ENCODE results near the gene LRRC45. TPM values are rescaled to one million over a fixed set of nuclear protein-coding genes. Genes with fewer than 3 reads are reported as not detected.

The LRRC45 gene
- total RNA-seq, 4 donors from 2014 or later = 0.29 to 14.2 (median 5.3) TPM

- Histone ChIP-seq H3K27me3 (peaks cover 0 to 3% of the 10 kb centered on the region in 2 donors), H3K4me1 (peaks cover 0 to 18% of the 10 kb centered on the region in 2 donors), H3K27ac (no peak within 1 kb of the TSS), H3K36me3 (no peaks in the 10 kb centered on the region), H3K9me3 (no peaks in the 10 kb centered on the region), H3K4me3 (peak within 1 kb of the TSS; percentile 29 to 35)
- intact Hi-C loops (cut with DNase I; ENCODE audit: low total_unique reads) = loop anchor here (5.0 kb wide), 1 partner anchor 121 kb away; no protein-coding TSS in a partner anchor
- DNase-seq = no peak
- no peak for TF ChIP-seq POLR2A (IDR thresholded peaks at IDR 0.05)
- no peak for TF ChIP-seq CTCF (IDR thresholded peaks at IDR 0.05)
Measured at GRCh38 chr17:82031303-82031884, 8.3 kb downstream of the LRRC45 start, which contains the start of gene RAC3. TSS of gene RAC3 (plus strand) at chr17:82031678. CDS start at chr17:82031762, 84 bp downstream.

GRCh38 chr17:82031885-82032627 is 9.0 kb downstream of the LRRC45 start:
- no peak overlapping the region for H3K27ac ChIP-seq
- intact Hi-C loops (cut with DNase I; ENCODE audit: low total_unique reads) = loop anchor here (5.0 kb wide), 1 partner anchor 120 kb away; no protein-coding TSS in a partner anchor
- TF ChIP-seq POLR2A (IDR thresholded peaks at IDR 0.05) = no peak
- no peak for TF ChIP-seq CTCF (IDR thresholded peaks at IDR 0.05)

GRCh38 chr17:82033359-82034085 is 10.4 kb downstream of the LRRC45 start:
- Histone ChIP-seq H3K9me3 (no peaks in the 10 kb centered on the region), H3K4me1 (peaks cover 0 to 22% of the 10 kb centered on the region in 2 donors), H3K27me3 (peaks cover 0 to 3% of the 10 kb centered on the region in 2 donors), H3K36me3 (no peaks in the 10 kb centered on the region), H3K27ac (no peak overlapping the region), H3K4me3 (no peak overlapping the region)
- DNase-seq = no peak
- intact Hi-C loops (cut with DNase I; ENCODE audit: low total_unique reads) = loop anchor here (5.0 kb wide), 1 partner anchor 119 kb away; no protein-coding TSS in a partner anchor
- TF ChIP-seq POLR2A (IDR thresholded peaks at IDR 0.05) = no peak
- no peak for TF ChIP-seq CTCF (IDR thresholded peaks at IDR 0.05)

More at GRCh38 chr17:82031885-82032627, 9.0 kb downstream of the LRRC45 start:
- peaks cover 0 to 3% of the 10 kb centered on the region in 2 donors for H3K27me3 ChIP-seq
- H3K36me3 ChIP-seq = no peaks in the 10 kb centered on the region
- no peaks in the 10 kb centered on the region for H3K9me3 ChIP-seq
- peaks cover 0 to 22% of the 10 kb centered on the region in 2 donors for H3K4me1 ChIP-seq
- H3K4me3 ChIP-seq = no peak overlapping the region
- no peak for DNase-seq

GRCh38 chr17:82034371-82035011 is 11.4 kb downstream of the LRRC45 start:
- DNase-seq = no peak
- no peak overlapping the region for H3K27ac ChIP-seq
- H3K36me3 ChIP-seq = no peaks in the 10 kb centered on the region
- H3K27me3 ChIP-seq = peaks cover 0 to 3% of the 10 kb centered on the region in 2 donors
- H3K9me3 ChIP-seq = no peaks in the 10 kb centered on the region
- TF ChIP-seq CTCF (IDR thresholded peaks at IDR 0.05) (no peak), POLR2A (IDR thresholded peaks at IDR 0.05) (no peak)
- peaks cover 0 to 22% of the 10 kb centered on the region in 2 donors for H3K4me1 ChIP-seq
- no peak overlapping the region for H3K4me3 ChIP-seq
- intact Hi-C loops (cut with DNase I; ENCODE audit: low total_unique reads) = loop anchor here (5.0 kb wide), 1 partner anchor 118 kb away; no protein-coding TSS in a partner anchor

Data from uterus (tissue), 4 donors.